ENCODE measurements around the gene RPS10.

DNA sequence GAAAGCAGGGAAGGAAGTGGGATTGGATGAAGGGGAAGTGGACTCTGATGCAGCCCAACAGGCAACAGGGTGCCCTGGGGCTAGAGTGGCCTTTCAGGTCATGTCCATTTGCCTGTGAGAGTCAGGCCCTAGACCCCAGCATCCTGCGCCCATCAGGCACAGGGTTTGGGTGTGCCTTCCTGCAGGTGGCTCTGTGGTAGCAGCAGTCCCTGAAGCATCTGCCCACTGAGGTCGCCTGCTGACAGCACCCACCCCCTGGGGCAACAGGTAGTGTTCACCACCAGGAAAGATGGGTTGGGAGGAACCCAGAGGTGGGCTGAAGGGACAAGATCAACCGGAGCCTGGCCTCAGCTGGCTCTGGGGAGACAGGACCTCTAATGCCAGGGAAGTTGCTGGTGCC lies 43.6 kb upstream of the RPS10 start:
- TF ChIP-seq POLR2AphosphoS5 (IDR thresholded peaks at IDR 0.05; ENCODE audit: low read depth, low read length) (no peak), POLR2A (IDR thresholded peaks at IDR 0.05; ENCODE audit: low read depth, low read length) (no peak)
